Vagina (tissue), 2 donors: ENCODE data around the gene SERINC1. TPM values are rescaled to one million over a fixed set of nuclear protein-coding genes. Genes with fewer than 3 reads are reported as not detected.

Experiments used
- DNase-seq, 2 donors: peaks; one replicate each; pipeline ENCODE4 v3.0.0-alpha.2; 2017; ENCODE audit errors: extremely low spot score in 2 of 2
- H3K27ac ChIP-seq: fragments of 200-600 bp; sonication (generic); one replicate; pipeline ENCODE4 v1.5.1; 2019
- H3K27me3 ChIP-seq: fragments of 200-600 bp; sonication (generic); one replicate; pipeline ENCODE4 v1.5.1; 2019
- H3K36me3 ChIP-seq, 2 donors: fragments of 200-600 bp; sonication (generic); one replicate each; pipeline ENCODE4 v1.5.1; 2017 to 2019
- H3K4me1 ChIP-seq: fragments of 200-600 bp; sonication (generic); one replicate; pipeline ENCODE4 v1.5.1; 2019
- H3K4me3 ChIP-seq, 2 donors: fragments of 200-600 bp; sonication (generic); 1 replicate in 1 of 2; 2 replicates in 1 of 2; pipeline ENCODE4 v1.5.1; 2016 to 2019
- H3K9me3 ChIP-seq: fragments of 200-600 bp; sonication (generic); one replicate; pipeline ENCODE4 v1.5.1; 2019
- CTCF ChIP-seq, 3 experiments: fragments of 450-650 bp in 2 of 3; fragments of 200-600 bp in 1 of 3; sonication (generic) in 1 of 3; IDR thresholded peaks; one replicate each; pipeline ENCODE4 v1.5.1; 2017 to 2019; ENCODE audit warnings: antibody characterized with exemption in 3 of 3, mild to moderate bottlenecking in 2 of 3, moderate library complexity in 2 of 3
- POLR2A ChIP-seq, 2 donors: fragments of 450-650 bp; IDR thresholded peaks; one replicate each; pipeline ENCODE4 v1.6.1; 2017; ENCODE audit warnings: antibody characterized with exemption in 2 of 2, mild to moderate bottlenecking in 2 of 2, moderate library complexity in 2 of 2
- POLR2AphosphoS5 ChIP-seq, 2 donors: sonication (generic); formaldehyde crosslinking; IDR thresholded peaks; one replicate each; pipeline ENCODE4 v1.9.0; 2017; ENCODE audit warnings: antibody characterized with exemption in 2 of 2, mild to moderate bottlenecking in 2 of 2, low read depth in 1 of 2; ENCODE audit not compliant: insufficient read depth in 1 of 2
- intact Hi-C: fragments of 100-400 bp; cut with DNase I; formaldehyde crosslinking; loops from one replicate; pipeline ENCODE4 v1.15.1; 2023
- total RNA-seq: library from RNA; depleted of rRNA; stranded (reverse); fragments of >200 nt; gene quantifications from one replicate; pipeline ENCODE4 v1.2.3, GENCODE V29; 2016

The SERINC1 gene
- total RNA-seq, 1 donor from 2014 or later = 150 TPM

- Histone ChIP-seq H3K27me3 (no peaks in the 10 kb centered on the region), H3K36me3 (peaks cover 0 to 39% of the 10 kb centered on the region in 2 donors), H3K4me3 (no peak overlapping the region), H3K4me1 (peaks cover under 1% of the 10 kb centered on the region), H3K9me3 (no peaks in the 10 kb centered on the region), H3K27ac (no peak overlapping the region)
- no peak for DNase-seq
- intact Hi-C loops = no loop called here
- TF ChIP-seq POLR2A (IDR thresholded peaks at IDR 0.05) = no peak
- TF ChIP-seq CTCF (IDR thresholded peaks at IDR 0.05) = no peak
- no peak for TF ChIP-seq POLR2AphosphoS5 (IDR thresholded peaks at IDR 0.05; ENCODE audit: insufficient read depth in 1 of 2, low read depth in 1 of 2)
Measured at GRCh38 chr6:122423734-122424133, 47.9 kb downstream of the SERINC1 start.

- peaks cover 0 to 39% of the 10 kb centered on the region in 2 donors for H3K36me3 ChIP-seq
- H3K4me1 ChIP-seq = no peaks in the 10 kb centered on the region
- no peaks in the 10 kb centered on the region for H3K9me3 ChIP-seq
- H3K27me3 ChIP-seq = no peaks in the 10 kb centered on the region
- no peak for DNase-seq
- H3K4me3 ChIP-seq = no peak overlapping the region
- TF ChIP-seq POLR2AphosphoS5 (IDR thresholded peaks at IDR 0.05; ENCODE audit: insufficient read depth in 1 of 2, low read depth in 1 of 2) = no peak
- no peak for TF ChIP-seq CTCF (IDR thresholded peaks at IDR 0.05)
- TF ChIP-seq POLR2A (IDR thresholded peaks at IDR 0.05) = no peak
- no peak overlapping the region for H3K27ac ChIP-seq
- intact Hi-C loops = no loop called here
Measured at GRCh38 chr6:122422614-122423267, 48.9 kb downstream of the SERINC1 start.

- Histone ChIP-seq H3K27ac (no peak overlapping the region), H3K4me1 (no peaks in the 10 kb centered on the region), H3K4me3 (no peak overlapping the region), H3K9me3 (no peaks in the 10 kb centered on the region), H3K27me3 (no peaks in the 10 kb centered on the region), H3K36me3 (peaks cover 0 to 39% of the 10 kb centered on the region in 2 donors)
- no peak for TF ChIP-seq POLR2A (IDR thresholded peaks at IDR 0.05)
- no peak for TF ChIP-seq CTCF (IDR thresholded peaks at IDR 0.05)
- no peak for TF ChIP-seq POLR2AphosphoS5 (IDR thresholded peaks at IDR 0.05; ENCODE audit: insufficient read depth in 1 of 2, low read depth in 1 of 2)
- DNase-seq = no peak
- intact Hi-C loops = no loop called here
Measured at GRCh38 chr6:122422003-122422402, 49.6 kb downstream of the SERINC1 start.

GRCh38 chr6:122416825-122417224 is 54.8 kb downstream of the SERINC1 start:
- Histone ChIP-seq H3K4me3 (no peak overlapping the region), H3K4me1 (no peaks in the 10 kb centered on the region), H3K27me3 (no peaks in the 10 kb centered on the region), H3K27ac (no peak overlapping the region), H3K36me3 (peaks cover 0 to 31% of the 10 kb centered on the region in 2 donors), H3K9me3 (no peaks in the 10 kb centered on the region)
- TF ChIP-seq POLR2AphosphoS5 (IDR thresholded peaks at IDR 0.05; ENCODE audit: insufficient read depth in 1 of 2, low read depth in 1 of 2) (no peak), CTCF (IDR thresholded peaks at IDR 0.05) (no peak), POLR2A (IDR thresholded peaks at IDR 0.05) (no peak)
- no peak for DNase-seq
- intact Hi-C loops = no loop called here

- Histone ChIP-seq H3K36me3 (peaks cover 0 to 13% of the 10 kb centered on the region in 2 donors), H3K27me3 (no peaks in the 10 kb centered on the region), H3K9me3 (no peaks in the 10 kb centered on the region), H3K4me1 (no peaks in the 10 kb centered on the region), H3K27ac (no peak overlapping the region), H3K4me3 (no peak overlapping the region)
- TF ChIP-seq POLR2A (IDR thresholded peaks at IDR 0.05) (no peak), CTCF (IDR thresholded peaks at IDR 0.05) (no peak), POLR2AphosphoS5 (IDR thresholded peaks at IDR 0.05; ENCODE audit: insufficient read depth in 1 of 2, low read depth in 1 of 2) (no peak)
- no peak for DNase-seq
- intact Hi-C loops = no loop called here
Measured at GRCh38 chr6:122412001-122412400, 59.6 kb downstream of the SERINC1 start.
